Astrocyte (in vitro differentiated cells and primary cell): ENCODE results near the gene LMLN. TPM values are rescaled to one million over a fixed set of nuclear protein-coding genes. Genes with fewer than 3 reads are reported as not detected.

ENCODE experiments used
- total RNA-seq: library from RNA; stranded (reverse); gene quantifications from 2 replicates; pipeline ENCODE4 v1.2.1, GENCODE V29; 2021

LMLN gene
- total RNA-seq, 1 donor from 2014 or later, result 6.5 TPM

Other genes starting within 250 kb of the LMLN start
- 21.2 and 28.2 TPM in 2 replicates for gene RUBCN, start 223.3 kb upstream of the LMLN start, total RNA-seq
- gene FYTTD1, start 210.3 kb upstream of the LMLN start, total RNA-seq, result 82.8 and 89.1 TPM in 2 replicates
- 42.1 and 49.6 TPM in 2 replicates for gene LRCH3, start 169.0 kb upstream of the LMLN start, total RNA-seq
- gene RPL35A, start 10.0 kb upstream of the LMLN start, total RNA-seq, result 1,013 and 1,031 TPM in 2 replicates